HCT116 (cell line): ENCODE data around the gene NDUFV3. TPM values are rescaled to one million over a fixed set of nuclear protein-coding genes. Genes with fewer than 3 reads are reported as not detected.

Experiments used
- ATAC-seq: fragments of 200-7000 bp; cut with Tn5 transposase; 2 replicates; pipeline ENCODE4 v1.9.1; 2020; ENCODE audit warnings: mild to moderate bottlenecking, moderate library complexity
- BruUV-seq: library from RNA; stranded (reverse); fragments of 400-500 nt; replicated peaks from 2 replicates; lab custom pipeline; 2021; lab: Mats Ljungman, UMichigan
- CTCF ChIA-PET: fragments of 300-600 bp; sonication (Branson Sonifier 250); formaldehyde crosslinking; loops from one replicate; lab custom pipeline; 2021; ENCODE audit warnings: antibody characterized with exemption; lab: Charles Lee
- POLR2A ChIA-PET: fragments of 300-600, 350-600 bp; sonication (Branson Sonifier 250); formaldehyde crosslinking; loops from one replicate; lab custom pipeline; 2021; ENCODE audit warnings: antibody characterized with exemption; lab: Charles Lee
- RAD21 ChIA-PET, 2 experiments: fragments of 300-600 bp; sonication (Branson Sonifier 250); formaldehyde crosslinking; loops; one replicate each; lab custom pipeline; 2023; ENCODE audit warnings: low total read pairs in 2 of 2; ENCODE audit not compliant: uncharacterized antibody in 2 of 2, unreplicated experiment in 2 of 2, low non-redundant PET in 1 of 2; lab: Charles Lee
- DNase-seq: peaks from one replicate; pipeline ENCODE4 v3.0.0-alpha.2; 2010; ENCODE audit warnings: low read depth, low spot score
- H2AFZ ChIP-seq: fragments of 200-600 bp; shearing (Covaris generic), sonication (generic); 2 replicates; pipeline ENCODE4 v1.6.1; 2017; ENCODE audit warnings: low read depth, mixed run types, mixed read lengths, antibody characterized with exemption, low read length; ENCODE audit not compliant: poor library complexity, severe bottlenecking
- H3K27ac ChIP-seq: 2 replicates; pipeline ENCODE4 v1.5.1; 2012; ENCODE audit warnings: low read depth, low read length
- H3K27me3 ChIP-seq: fragments of 200-600 bp; sonication (generic); 2 replicates; pipeline ENCODE4 v1.6.1; 2016; ENCODE audit warnings: mixed run types, low read length, mixed read lengths; ENCODE audit not compliant: insufficient read depth
- H3K36me3 ChIP-seq, 2 experiments: fragments of 200-500 bp in 1 of 2; fragments of 200-600 bp in 1 of 2; sonication (Bioruptor generic) in 1 of 2; sonication (generic) in 1 of 2; 2 replicates each; pipeline versions ENCODE4 v1.5.1 to v1.6.1; 2014 to 2016; ENCODE audit warnings: low read length in 2 of 2, inconsistent platforms in 1 of 2, mixed read lengths in 1 of 2, mixed run types in 1 of 2; ENCODE audit not compliant: insufficient read depth in 2 of 2, control insufficient read depth in 1 of 2
- H3K4me1 ChIP-seq, 2 experiments: fragments of 200-600 bp in 1 of 2; sonication (generic) in 1 of 2; 2 replicates each; pipeline versions ENCODE4 v1.5.1 to v1.6.1; 2012 to 2017; ENCODE audit warnings: low read length in 2 of 2, inconsistent platforms in 1 of 2, mild to moderate bottlenecking in 1 of 2, mixed read lengths in 1 of 2, mixed run types in 1 of 2, moderate library complexity in 1 of 2; ENCODE audit not compliant: insufficient read depth in 2 of 2, control insufficient read depth in 1 of 2
- H3K4me2 ChIP-seq: fragments of 200-600 bp; sonication (generic); 2 replicates; pipeline ENCODE4 v1.6.1; 2017; ENCODE audit warnings: mixed run types, low read length, mixed read lengths
- H3K4me3 ChIP-seq, 2 experiments: fragments of 200-600 bp in 1 of 2; sonication (generic) in 1 of 2; replicated peaks in 1 of 2; 2 replicates each; pipeline ENCODE4 v1.5.1; 2011 to 2016; ENCODE audit warnings: low read length in 2 of 2, control low read depth in 1 of 2, low read depth in 1 of 2, mild to moderate bottlenecking in 1 of 2, mixed read lengths in 1 of 2, mixed run types in 1 of 2
- H3K79me2 ChIP-seq: fragments of 200-600 bp; sonication (generic); 2 replicates; pipeline ENCODE4 v1.6.1; 2017; ENCODE audit warnings: mild to moderate bottlenecking, mixed run types, low read length, moderate library complexity, mixed read lengths; ENCODE audit not compliant: insufficient read depth
- H3K9ac ChIP-seq: fragments of 200-600 bp; sonication (generic); 2 replicates; pipeline ENCODE4 v1.6.1; 2016; ENCODE audit warnings: low read length, mixed read lengths
- H3K9me2 ChIP-seq: fragments of 200-600 bp; sonication (generic), shearing (Covaris generic); 2 replicates; pipeline ENCODE4 v1.6.1; 2017; ENCODE audit warnings: mixed run types, mild to moderate bottlenecking, moderate library complexity; ENCODE audit not compliant: insufficient read depth
- H3K9me3 ChIP-seq, 2 experiments: fragments of 200-500 bp in 1 of 2; fragments of 200-600 bp in 1 of 2; sonication (Bioruptor generic) in 1 of 2; sonication (generic) in 1 of 2; 2 replicates each; pipeline ENCODE4 v1.6.1; 2014 to 2017; ENCODE audit warnings: low read length in 2 of 2, mixed read lengths in 2 of 2, inconsistent platforms in 1 of 2, low read depth in 1 of 2, mild to moderate bottlenecking in 1 of 2, mixed run types in 1 of 2, moderate library complexity in 1 of 2; ENCODE audit not compliant: control insufficient read depth in 1 of 2, insufficient read depth in 1 of 2
- H4K20me1 ChIP-seq: fragments of 200-600 bp; sonication (generic), shearing (Covaris generic); 2 replicates; pipeline ENCODE4 v1.6.1; 2017; ENCODE audit warnings: mixed run types, mild to moderate bottlenecking, moderate library complexity; ENCODE audit not compliant: insufficient read depth
- ATF3 ChIP-seq: IDR thresholded peaks from 2 replicates; pipeline ENCODE4 v1.6.1; 2012
- CBX3 ChIP-seq: IDR thresholded peaks from 2 replicates; pipeline ENCODE4 v1.6.1; 2012; ENCODE audit warnings: low read depth
- CEBPB ChIP-seq: IDR thresholded peaks from 2 replicates; pipeline ENCODE4 v1.6.1; 2012; ENCODE audit warnings: low read depth
- EGR1 ChIP-seq: IDR thresholded peaks from 2 replicates; pipeline ENCODE4 v1.6.1; 2012; ENCODE audit warnings: low read depth
- ELF1 ChIP-seq: IDR thresholded peaks from 2 replicates; pipeline ENCODE4 v1.6.1; 2012; ENCODE audit warnings: low read depth, borderline replicate concordance
- EZH2 ChIP-seq: fragments of 200-600 bp; sonication (generic); IDR thresholded peaks from 2 replicates; pipeline ENCODE4 v1.6.1; 2017; ENCODE audit warnings: antibody characterized with exemption, mixed run types
- EZH2phosphoT487 ChIP-seq: fragments of 200-600 bp; IDR thresholded peaks from 2 replicates; pipeline ENCODE4 v1.6.1; 2018; ENCODE audit warnings: antibody characterized with exemption, borderline replicate concordance
- JUND ChIP-seq: IDR thresholded peaks from 2 replicates; pipeline ENCODE4 v1.6.1; 2012
- MAX ChIP-seq: IDR thresholded peaks from 2 replicates; pipeline ENCODE4 v1.6.1; 2012
- POLR2A ChIP-seq: IDR thresholded peaks from 2 replicates; pipeline ENCODE4 v1.7.0; 2011; ENCODE audit warnings: borderline replicate concordance; ENCODE audit not compliant: insufficient read depth, insufficient read length; ENCODE audit errors: extremely low read depth
- POLR2AphosphoS5 ChIP-seq: IDR thresholded peaks from 2 replicates; pipeline ENCODE4 v1.6.1; 2011; ENCODE audit warnings: mild to moderate bottlenecking, low read depth, low read length, moderate library complexity
- RAD21 ChIP-seq: IDR thresholded peaks from 2 replicates; pipeline ENCODE4 v1.6.1; 2012; ENCODE audit warnings: low read depth, mild to moderate bottlenecking
- REST ChIP-seq: IDR thresholded peaks from 2 replicates; pipeline ENCODE4 v1.6.1; 2012; ENCODE audit warnings: low read depth
- SIN3A ChIP-seq: IDR thresholded peaks from 2 replicates; pipeline ENCODE4 v1.6.1; 2012; ENCODE audit warnings: low read depth
- SP1 ChIP-seq: IDR thresholded peaks from 2 replicates; pipeline ENCODE4 v1.6.1; 2012; ENCODE audit warnings: low read depth
- SRF ChIP-seq: IDR thresholded peaks from 2 replicates; pipeline ENCODE4 v1.6.1; 2012; ENCODE audit warnings: low read depth
- TCF7L2 ChIP-seq: IDR thresholded peaks from 2 replicates; pipeline ENCODE4 v1.7.0; 2011; ENCODE audit warnings: borderline replicate concordance, inconsistent platforms; ENCODE audit not compliant: insufficient read depth, insufficient read length; ENCODE audit errors: extremely low read depth
- ZNF274 ChIP-seq: fragments of 200-500 bp; sonication (Bioruptor generic); IDR thresholded peaks from 2 replicates; pipeline ENCODE4 v1.6.1; 2014; ENCODE audit warnings: mild to moderate bottlenecking, low read depth, low read length, inconsistent platforms
- intact Hi-C: fragments of 100-400 bp; cut with micrococcal nuclease; formaldehyde crosslinking; loops from 2 replicates; pipeline ENCODE4 v1.10.0; 2022
- total RNA-seq: library from RNA; stranded (reverse); gene quantifications from one replicate; pipeline ENCODE4 v1.2.1, GENCODE V29; 2021; ENCODE audit not compliant: unreplicated experiment

Gene NDUFV3
- total RNA-seq, 1 experiment from 2014 or later, result 35.2 TPM

- peaks cover 29 to 72% of the 10 kb centered on the region in 2 experiments; a peak in 3 of 4 replicates for H3K36me3 ChIP-seq
- no peaks in the 10 kb centered on the region for H3K9me3 ChIP-seq
- H3K9ac ChIP-seq, result no peak overlapping the region
- H3K4me3 ChIP-seq, result no peak overlapping the region
- no peaks in the 10 kb centered on the region; the same call in 1 of the 2 replicates for H4K20me1 ChIP-seq
- no peaks in the 10 kb centered on the region for H3K27me3 ChIP-seq
- BruUV-seq, result no TSS peak
- ChIA-PET RAD21 (no interaction called here), POLR2A (no interaction called here)
- H3K9me2 ChIP-seq, result no peaks in the 10 kb centered on the region
- no peak overlapping the region for H3K4me2 ChIP-seq
- no peaks in the 10 kb centered on the region for H3K4me1 ChIP-seq
- no peak overlapping the region for H3K27ac ChIP-seq
- ATAC-seq, result no peak
- peaks cover 99% of the 10 kb centered on the region for H3K79me2 ChIP-seq
- DNase-seq, result no peak
- H2AFZ ChIP-seq, result no peak overlapping the region
- TF ChIP-seq ZNF274 (no peak), JUND (no peak), RAD21 (no peak), SP1 (no peak), EZH2 (no peak), CBX3 (no peak), ATF3 (no peak), SRF (no peak), CEBPB (no peak), EZH2phosphoT487 (no peak), TCF7L2 (no peak)
- TF ChIP-seq, all 23 proteins: peak for 0
- intact Hi-C loops, result loop anchor here (10.0 kb wide), 1 partner anchor 979 kb away; no protein-coding TSS in a partner anchor
- CTCF ChIA-PET, result no interaction called here
Observed at GRCh38 chr21:42863504-42863870, 29.6 kb upstream of the NDUFV3 start.

- ChIA-PET RAD21 (no interaction called here), CTCF (no interaction called here), POLR2A (no interaction called here)
- intact Hi-C loops, result loop anchor here (10.0 kb wide), 1 partner anchor 979 kb away; no protein-coding TSS in a partner anchor
- no TSS peak for BruUV-seq
- H3K27me3 ChIP-seq, result no peaks in the 10 kb centered on the region
- no peak overlapping the region for H3K27ac ChIP-seq
- H3K9ac ChIP-seq, result no peak overlapping the region
- no peak overlapping the region for H3K4me2 ChIP-seq
- H3K79me2 ChIP-seq, result peaks cover 99% of the 10 kb centered on the region
- H3K9me2 ChIP-seq, result no peaks in the 10 kb centered on the region
- no peaks in the 10 kb centered on the region for H3K9me3 ChIP-seq
- ATAC-seq (no peak), DNase-seq (no peak)
- H2AFZ ChIP-seq, result no peak overlapping the region
- H3K4me3 ChIP-seq, result no peak overlapping the region
- H3K36me3 ChIP-seq, result peaks cover 23 to 76% of the 10 kb centered on the region in 2 experiments; a peak in 3 of 4 replicates
- H4K20me1 ChIP-seq, result no peaks in the 10 kb centered on the region; the same call in 1 of the 2 replicates
- H3K4me1 ChIP-seq, result no peaks in the 10 kb centered on the region
- TF ChIP-seq ZNF274 (no peak), ELF1 (no peak), TCF7L2 (no peak), RAD21 (no peak), EGR1 (no peak), EZH2 (no peak), SP1 (no peak), REST (no peak), MAX (no peak), POLR2A (no peak), CBX3 (no peak), SIN3A (no peak), POLR2AphosphoS5 (no peak), SRF (no peak)
Observed at GRCh38 chr21:42864286-42864685, 28.8 kb upstream of the NDUFV3 start.
